Forelimb muscle (tissue), 1 donor: ENCODE measurements around the gene ASPSCR1. TPM values are rescaled to one million over a fixed set of nuclear protein-coding genes. Genes with fewer than 3 reads are reported as not detected.

ENCODE experiments used
- DNase-seq: peaks from one replicate; pipeline ENCODE4 v3.0.0-alpha.2; 2013; ENCODE audit warnings: low read depth
- polyA plus RNA-seq: library from polyadenylated mRNA; unstranded; fragments of 120-200 nt; gene quantifications from one replicate; pipeline ENCODE4 v1.2.1, GENCODE V29; 2013; ENCODE audit not compliant: insufficient read length

The ASPSCR1 gene
- polyA plus RNA-seq, 1 donor, result 22.2 TPM

DNA sequence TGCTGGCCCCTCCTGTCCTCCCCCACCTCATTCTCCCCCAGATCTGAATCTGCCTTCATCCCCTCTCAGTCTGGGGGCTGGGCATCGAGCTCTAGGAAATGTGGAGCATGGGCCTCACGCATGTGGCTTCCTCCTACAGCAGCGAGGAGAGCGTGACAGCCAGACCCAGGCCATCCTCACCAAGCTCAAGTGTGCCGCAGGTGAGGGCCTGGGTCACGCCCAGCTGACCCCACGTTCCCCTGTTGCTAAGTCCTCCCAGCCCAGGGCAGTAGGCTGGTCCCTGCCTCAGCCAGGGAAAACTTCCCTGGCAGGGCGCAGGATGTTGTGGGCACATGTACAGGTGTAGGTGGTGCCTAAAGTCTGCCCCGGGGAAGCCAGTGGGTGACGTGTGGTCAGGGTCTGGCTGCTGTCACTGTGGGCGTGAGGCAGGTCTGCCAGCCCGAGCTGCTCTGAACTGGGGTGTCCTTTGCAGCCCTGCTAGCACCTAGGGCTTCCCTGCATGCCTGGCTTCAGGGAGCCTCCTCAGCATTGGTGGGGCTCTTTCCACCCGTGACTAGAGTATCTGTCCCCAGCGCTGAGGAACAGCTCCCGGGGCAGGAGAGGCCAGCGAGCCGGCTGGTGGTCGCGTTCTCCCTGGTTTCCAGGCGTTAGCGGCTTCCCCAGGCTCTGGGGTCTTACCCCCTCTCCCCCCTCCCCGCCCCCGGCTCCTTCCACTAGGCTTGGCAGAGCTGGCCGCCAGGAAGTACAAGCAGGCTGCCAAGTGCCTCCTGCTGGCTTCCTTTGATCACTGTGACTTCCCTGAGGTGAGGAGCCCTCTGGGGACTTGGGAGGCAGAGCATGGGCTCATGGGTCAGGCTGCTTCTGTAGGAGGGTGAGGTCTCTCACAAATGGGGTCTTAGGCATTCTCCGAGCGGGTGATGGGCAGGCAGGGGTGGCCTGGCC, 77.9 kb downstream of the ASPSCR1 start:
- DNase-seq, result no peak

DNA sequence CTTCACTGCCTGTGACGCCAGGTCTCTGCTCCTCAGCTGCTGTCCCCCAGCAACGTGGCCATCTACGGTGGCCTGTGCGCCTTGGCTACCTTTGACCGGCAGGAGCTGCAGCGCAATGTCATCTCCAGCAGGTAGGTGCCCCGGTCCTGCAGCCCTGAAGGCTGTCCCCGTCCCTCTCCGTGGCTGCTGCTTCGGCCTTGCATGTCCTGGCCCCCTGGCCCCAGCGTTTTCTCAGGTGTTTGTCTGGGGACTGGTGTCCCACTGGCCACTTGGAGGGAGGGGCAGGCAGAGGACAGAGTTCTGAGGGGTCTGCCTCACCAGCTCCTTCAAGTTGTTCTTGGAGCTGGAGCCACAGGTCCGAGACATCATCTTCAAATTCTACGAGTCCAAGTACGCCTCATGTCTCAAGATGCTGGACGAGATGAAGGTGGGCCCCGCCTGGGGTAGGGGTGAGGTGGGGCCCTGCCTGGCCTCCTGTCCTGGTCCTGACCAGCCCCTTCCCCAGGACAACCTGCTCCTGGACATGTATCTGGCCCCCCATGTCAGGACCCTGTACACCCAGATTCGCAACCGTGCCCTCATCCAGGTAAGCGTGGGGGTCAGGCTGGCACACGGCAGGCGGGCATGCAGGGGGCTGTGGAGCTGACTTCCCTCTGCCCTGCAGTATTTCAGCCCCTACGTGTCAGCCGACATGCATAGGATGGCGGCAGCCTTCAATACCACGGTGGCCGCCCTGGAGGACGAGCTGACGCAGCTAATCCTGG, 78.7 kb downstream of the ASPSCR1 start:
- DNase-seq, result no peak

DNA sequence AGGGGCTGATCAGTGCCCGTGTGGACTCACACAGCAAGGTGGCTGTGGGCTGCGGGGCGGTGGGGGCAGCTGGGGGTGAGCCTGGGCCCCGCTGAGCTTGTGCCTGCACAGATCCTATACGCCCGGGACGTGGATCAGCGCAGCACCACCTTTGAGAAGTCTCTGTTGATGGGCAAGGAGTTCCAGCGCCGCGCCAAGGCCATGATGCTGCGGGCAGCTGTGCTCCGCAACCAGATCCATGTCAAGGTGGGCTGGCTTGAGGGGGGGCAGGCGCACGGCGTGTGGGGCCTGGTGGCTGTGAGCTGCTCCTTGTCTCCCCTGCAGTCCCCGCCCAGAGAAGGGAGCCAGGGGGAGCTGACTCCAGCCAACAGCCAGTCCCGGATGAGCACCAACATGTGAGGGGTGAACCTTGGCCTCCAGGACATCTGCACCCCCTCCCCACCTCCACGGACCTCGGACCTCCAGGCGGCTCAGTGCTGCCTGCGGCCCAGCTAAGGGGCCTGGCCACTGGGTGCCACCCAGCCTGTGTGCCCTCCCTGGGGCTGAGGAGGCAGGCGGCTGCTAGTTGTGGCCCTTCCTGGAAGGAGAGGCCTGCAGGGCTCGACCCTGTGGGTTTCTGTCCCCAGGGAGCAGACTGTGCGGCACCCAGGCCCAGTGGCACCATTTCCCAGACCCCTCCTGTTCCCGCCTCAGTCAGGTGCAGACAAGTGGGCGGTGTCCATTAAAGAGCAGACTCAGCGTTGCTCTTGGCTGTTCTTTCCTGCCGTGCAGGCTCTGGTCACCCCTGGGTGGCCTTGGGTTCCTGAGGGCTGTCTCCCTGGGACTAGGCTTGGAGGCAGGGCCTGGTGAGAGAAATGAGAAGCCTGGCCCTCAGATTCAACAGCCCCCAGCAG, 79.5 kb downstream of the ASPSCR1 start:
- DNase-seq, result no peak

DNA sequence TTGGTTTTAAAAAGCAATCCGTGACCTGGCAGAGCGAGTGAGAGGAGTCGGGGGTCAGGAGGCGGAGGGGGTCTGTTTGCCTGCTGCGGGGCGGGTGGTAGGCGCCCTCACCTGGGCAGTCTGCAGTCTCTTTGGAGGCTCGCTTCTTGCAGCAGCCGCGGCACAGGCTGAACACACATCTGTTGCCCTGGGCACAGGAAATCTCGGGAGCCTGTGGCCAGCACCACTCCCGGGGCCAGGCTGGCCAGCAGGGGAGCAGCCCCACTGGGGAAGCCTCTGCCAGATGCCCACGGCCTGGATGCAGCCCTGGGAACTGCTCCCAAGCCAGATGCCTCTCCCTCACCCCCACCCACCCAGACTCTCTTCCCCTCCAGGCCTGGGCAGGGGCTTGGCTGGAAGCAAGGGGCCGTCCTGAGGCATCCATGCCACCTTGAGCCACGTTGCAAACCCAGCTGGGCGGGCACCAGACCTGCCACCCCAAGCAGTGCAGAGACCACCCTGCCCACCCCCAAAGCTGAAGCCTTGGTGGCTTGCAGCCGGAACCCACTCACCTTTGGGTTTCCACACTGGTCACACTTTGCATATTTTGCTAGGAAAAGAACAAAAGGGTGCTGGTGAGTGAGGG, 80.9 kb downstream of the ASPSCR1 start:
- no peak for DNase-seq

DNA sequence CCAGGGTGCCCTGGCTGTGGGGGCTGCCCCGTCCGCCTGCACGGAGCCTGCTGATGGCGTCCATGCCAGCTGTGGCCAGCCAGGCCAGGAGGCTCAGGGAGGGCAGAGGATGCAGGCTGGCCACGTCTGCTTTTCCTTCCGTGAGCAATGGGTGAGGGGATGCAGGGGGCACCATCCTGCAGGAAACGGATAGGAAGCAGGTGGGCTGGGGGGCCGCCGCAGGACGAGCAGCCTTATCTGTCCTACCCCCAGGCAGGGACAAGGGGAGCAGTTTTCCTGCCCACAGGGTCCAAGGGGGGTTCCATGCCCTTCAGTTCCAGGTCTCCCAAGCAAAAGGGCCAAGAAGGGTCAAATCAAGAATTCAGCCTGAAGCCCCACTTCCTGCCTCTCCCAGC, 81.4 kb downstream of the ASPSCR1 start:
- DNase-seq, result no peak

DNA sequence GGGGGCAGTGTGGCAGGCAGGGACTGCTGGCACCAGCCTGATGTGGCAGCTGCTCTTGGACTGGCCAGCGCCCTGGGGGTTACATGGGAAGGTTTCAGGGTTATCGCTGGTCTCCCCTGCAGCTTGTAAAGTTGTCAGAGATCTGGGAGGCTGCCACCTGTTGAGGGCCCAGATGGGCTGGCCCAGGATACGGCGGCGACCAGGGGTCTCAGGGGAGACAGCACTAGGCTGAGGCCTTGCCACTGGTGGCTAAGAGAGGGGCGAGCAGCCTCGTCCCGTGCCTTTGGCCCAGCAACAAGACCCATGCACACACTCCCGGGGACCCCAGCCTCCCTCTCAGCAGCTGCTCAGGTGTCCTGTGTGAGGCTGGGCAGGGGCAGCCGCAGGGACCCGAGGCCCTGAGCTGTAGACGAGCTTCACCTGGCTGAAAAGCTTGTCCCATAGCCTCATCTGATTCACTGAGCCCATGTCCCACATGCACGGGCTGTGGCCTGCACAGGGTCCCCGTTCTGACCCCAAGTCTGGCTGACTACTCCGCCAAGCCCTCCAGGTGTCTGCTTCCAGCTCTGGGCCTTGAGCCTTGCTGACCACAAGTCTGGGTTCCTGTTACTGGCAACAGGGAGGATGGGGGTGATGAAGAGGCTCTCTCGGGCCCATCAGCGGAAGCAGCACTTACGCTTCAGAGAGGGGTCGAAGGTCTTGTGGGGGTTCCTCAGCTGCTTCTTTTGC, 82.0 kb downstream of the ASPSCR1 start:
- no peak for DNase-seq

DNA sequence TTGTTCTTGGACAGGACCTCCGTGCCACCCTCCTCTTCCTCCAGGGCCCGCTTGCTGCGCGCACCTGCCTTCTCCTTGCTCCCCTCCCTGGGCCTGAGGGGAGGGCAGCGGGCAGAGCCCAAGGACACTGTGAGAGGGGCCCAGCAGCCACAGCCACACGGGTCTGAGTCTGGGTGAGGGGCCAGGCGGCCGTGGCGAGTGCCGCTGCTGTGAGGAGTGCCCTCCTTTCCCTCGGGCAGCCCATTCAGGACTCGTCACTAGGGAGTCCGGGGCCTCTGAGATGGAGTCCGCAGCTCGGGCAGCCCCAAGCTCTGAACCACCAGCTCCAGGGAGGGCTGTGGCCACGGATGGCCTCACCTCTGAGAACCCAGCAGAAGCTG, 82.6 kb downstream of the ASPSCR1 start:
- DNase-seq, result no peak

DNA sequence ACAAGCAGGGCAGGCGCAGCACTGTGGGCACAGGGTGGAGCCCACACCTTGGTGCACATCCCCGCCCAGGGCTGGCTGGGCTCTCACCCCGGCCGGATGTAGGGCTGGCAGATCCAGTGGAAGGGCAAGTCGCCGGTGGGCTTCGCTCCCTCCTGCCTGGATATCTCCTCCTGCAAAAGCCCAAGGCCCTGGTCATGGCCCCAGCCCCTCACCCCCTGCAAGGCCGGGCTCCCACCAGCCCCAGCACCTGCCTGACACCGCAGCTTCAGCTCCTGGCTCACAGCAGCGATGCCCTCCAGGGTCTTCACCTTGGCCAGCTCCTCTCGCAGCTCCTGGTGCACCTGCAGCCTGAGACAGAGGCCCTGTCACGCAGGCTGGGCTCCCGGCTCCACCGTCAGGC, 83.2 kb downstream of the ASPSCR1 start:
- DNase-seq, result no peak

DNA sequence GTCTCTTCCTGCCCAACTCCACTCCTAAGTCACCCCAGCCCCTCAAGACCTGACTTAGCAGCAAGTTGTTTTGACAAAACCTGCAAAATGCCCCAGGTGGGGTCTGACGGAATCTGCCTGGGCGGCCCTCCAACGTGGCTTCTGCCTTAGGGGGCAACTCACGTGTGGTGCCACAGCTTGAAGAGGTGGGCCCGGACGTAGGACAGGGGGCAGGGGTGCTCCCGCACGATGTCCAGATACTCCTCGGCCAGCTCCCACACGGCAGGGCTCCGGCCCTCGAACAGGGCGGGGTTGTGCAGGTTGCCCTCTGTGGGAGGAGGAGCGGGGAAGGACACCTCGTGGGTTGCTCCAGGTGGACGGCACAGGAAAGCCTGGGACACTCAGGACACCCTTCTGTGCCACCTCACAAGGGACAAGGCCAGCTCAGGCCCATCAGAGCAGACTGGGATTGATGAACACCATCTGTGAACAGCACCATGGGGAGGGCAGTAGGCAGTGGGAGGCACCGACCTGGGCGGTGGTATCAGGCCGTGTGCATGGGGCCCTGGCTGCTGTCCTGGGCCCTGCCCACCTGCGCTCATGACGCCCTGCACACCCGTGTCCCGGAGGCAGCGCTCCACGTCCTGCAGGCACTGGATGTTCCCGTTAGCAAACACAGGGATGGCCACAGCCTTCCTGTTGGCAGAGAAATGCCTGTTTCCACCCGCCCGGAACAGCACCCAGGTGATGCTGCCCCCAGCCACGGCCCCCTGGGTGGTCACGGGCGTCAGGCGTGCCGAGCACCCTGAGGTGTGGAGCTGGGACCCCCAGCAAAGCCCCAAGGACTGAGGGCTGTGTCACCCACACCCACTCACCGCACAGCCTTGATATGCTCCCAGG, 83.9 kb downstream of the ASPSCR1 start:
- DNase-seq, result no peak

DNA sequence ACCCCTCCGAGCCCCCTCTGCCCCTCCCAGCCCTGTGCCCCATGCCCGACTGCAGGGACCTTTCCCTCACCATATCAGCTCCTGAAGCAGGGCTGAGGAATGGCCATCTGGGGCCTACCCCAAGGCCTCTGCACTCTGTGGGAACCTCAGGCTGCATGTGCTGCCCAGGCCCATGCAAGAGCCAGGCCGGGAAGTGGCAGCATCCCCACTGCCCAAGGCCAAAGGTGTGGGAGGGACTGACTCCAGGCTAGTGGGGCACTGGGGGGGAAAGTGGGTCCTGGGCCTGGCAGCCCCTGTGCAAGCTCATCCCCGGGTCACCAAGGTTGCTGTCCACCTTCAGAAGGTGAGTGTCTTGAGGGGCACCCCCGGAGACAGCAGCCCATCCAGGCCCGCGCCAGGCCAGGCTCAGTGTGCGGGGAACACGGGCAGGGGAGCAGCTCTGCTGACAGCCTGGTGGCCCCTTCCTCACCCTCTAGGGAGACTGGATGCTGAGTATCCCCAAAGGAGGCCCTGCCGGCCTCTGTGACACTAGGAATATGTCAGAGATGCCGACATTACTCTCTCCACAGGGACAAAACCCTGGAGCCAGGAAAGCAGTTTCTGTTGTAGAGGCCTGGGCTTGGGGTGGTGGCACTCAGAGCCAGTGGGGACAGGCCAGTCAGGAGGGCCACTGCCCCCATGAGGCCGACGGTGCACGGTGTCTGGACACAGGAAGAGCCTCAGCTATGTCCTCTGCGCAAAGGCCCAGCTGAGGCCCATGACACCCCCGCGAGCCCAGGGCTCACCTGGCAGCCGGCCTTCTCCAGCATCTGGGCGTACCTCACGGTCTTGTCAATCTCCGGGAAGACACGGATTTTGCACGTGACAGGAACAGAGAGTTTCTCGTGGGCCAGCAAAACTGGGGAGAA, 84.9 kb downstream of the ASPSCR1 start:
- no peak for DNase-seq

DNA sequence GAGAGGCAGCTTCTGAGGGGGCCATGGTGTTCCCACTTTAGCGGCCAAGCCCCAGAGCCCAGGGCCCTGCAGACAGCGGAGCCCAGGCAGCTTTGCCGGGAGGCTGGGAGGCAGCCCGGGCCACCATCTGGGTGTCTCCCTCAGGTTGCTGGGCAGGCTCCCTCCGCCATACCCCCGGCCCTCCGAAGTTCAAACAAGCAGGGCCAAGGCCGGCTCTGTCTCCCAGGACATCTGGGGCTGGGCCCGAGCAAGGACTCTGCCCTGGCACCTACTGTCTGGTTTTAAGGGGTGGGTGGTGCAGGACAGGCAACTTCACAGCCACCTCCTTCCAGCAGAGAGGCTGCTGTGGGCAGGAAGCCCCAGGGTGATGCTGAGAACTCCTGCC, 85.5 kb downstream of the ASPSCR1 start:
- DNase-seq, result no peak

DNA sequence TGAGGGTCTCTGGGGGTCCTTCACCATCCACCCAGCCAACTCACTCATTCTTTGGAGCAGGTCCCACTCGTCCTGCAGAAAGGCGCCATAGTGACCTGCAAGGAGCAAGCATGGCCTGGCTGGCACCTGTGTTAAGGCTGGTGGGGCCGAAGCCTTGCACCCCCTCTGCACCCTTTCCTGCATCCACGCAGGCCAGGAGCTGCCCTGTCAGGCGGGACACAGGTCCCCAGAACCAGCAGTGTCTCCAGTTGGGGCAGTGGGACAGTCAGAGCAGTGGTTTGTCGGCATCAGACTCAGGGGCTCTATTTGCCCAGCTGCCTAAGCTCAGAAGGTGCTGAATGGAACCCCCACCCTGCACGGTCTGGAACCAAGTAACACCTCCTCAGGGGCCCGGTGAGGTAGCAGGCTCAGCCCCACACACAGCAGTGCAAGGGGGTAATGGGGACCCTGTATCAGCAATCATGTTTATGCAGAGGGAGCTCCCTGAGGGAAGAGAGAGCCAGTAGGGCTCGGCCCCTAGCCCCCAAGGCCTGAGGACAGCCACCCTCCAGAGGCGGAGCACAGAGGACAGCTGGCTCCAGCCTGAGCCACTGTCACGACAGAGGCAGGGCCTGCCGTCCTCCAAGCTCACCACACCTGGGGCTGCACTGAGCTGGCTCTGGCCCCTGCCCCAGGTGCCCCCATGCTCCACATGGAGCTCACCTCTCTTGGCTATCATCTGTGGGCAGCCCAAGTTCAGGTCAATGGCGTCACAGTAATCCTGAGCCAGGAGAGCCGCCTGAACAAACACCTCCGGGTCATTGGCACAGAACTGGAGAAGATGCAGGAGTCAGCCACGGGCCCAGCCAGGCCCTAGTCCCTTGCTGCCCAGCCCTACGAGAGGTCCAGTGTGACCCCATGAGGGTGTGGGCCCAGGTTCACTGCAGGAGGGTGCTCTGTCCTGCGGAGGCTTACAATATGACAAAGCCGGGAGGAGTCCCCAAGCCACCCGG, 86.3 kb downstream of the ASPSCR1 start:
- no peak for DNase-seq

DNA sequence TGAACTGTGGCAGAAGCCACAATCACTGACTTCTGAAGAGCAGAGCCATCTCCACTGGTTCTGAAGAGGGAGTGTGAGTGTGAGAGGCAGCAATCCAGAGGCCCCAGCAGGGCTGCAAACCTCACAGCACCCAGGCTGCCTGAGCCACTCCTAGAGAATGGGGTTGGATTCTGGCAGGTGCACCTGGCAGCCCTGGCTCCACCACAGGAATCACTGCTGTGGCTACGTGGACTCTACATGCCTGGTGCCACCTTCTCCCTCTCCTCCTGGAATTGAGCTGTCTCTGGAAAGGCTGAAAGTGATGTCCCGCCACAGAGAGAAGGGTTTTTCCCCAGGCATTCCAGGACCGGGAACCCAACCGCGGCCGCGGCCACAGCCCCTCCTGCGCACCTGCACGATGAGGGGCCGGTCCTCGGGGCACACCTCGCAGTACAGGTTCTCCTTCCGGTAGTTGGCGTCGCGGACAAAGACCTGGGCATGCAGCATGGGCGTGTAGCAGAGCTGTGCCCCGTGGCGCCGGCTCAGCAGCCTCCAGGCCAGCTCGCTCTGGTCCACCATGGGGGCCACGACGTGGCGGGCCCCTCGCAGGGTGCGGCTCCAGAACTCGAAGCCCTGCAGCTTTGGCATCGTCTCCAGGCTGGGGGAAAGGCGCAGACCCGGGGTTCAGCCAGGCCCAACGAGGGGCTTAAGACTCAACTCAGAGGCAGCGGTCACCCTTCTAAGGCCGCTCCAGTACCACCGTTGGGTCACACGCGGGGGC, 87.2 kb downstream of the ASPSCR1 start:
- DNase-seq, result no peak

DNA sequence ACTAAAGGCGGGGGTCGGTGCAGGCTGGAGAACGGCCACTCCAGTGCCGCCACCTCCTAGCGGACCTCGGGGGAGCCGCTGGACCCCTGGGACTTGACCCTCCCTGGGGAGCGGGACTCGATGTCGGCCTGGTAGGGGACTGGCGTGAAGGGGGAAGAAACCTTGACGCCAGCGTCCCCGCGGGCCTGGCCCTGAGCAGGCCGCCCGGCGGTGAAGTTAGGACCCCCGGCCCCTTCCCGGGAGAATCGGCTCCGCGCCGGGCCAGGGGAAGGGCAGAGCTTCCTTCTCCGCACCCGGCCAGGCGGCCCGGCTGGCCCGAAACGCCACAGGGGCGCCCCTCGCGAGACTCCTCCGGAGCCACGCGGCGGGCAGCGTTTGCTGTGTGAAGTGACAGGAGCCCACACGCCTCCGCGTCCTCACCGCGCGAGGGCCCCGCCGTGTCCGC, 87.8 kb downstream of the ASPSCR1 start:
- DNase-seq, result no peak

DNA sequence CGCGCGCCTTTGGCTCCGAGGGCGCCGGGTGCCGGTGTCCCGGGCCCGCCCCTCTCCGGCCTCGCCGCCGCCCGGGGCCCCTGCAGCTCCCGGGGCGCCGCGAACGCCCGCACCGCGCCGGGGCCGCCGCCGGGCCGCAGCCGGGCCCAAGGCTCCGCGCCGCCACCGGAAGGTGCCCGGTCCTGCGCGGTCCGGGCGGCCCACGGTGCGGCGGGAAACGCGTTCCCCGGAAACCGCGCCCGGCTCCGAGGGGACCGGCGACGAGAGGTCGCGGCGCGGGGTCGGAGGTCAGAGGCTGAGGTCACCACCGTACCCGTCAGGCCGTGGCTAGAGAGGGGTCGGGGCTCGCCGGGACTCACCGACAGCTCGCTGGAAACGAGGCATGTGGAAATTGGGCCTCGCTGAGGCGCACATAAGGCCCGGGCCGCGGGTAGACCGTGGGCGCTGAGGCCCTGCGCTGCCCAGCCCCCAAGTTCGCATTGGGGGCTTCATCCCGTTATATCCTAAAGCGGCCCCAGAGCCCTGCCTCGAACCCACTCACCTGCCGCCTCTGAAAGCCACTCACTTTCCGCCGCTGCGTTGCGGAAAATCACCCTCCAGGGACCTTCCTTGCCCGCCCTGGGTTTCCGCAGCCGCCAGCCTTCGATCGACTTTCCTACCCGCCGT, 88.3 kb downstream of the ASPSCR1 start, which contains the start of gene DUS1L:
Gene DUS1L, minus strand, starts transcription at position 167 of the 666 bp plus-strand sequence. CDS start 745 bp downstream, outside the sequence.
- DNase-seq, result no peak
